IMR-90 (cell line): Measurements from ENCODE around the gene CWC25. TPM values are rescaled to one million over a fixed set of nuclear protein-coding genes. Genes with fewer than 3 reads are reported as not detected.

Experiments used
- ATAC-seq: fragments of 200-7000 bp; cut with Tn5 transposase; 2 replicates; pipeline ENCODE4 v1.9.1; 2020; ENCODE audit warnings: low read depth, mild to moderate bottlenecking, moderate library complexity
- BruUV-seq: library from RNA; stranded (reverse); fragments of 400-500 nt; replicated peaks from 2 replicates; lab custom pipeline; 2021; lab: Mats Ljungman, UMichigan
- CTCF ChIA-PET: fragments of 300-600 bp; formaldehyde crosslinking; extraction: SDS; loops from one replicate; lab custom pipeline; 2021; ENCODE audit warnings: antibody characterized with exemption; lab: Yijun Ruan, JAX
- POLR2A ChIA-PET: fragments of 300-600 bp; sonication (Branson Sonifier 250); formaldehyde crosslinking; loops from one replicate; lab custom pipeline; 2022; ENCODE audit warnings: antibody characterized with exemption; ENCODE audit not compliant: unreplicated experiment; lab: Charles Lee
- DNase-seq: peaks from one replicate; pipeline ENCODE4 v3.0.0; 2013
- H2AFZ ChIP-seq: replicated peaks from 2 replicates; pipeline ENCODE3; 2013; ENCODE audit warnings: low read length, mild to moderate bottlenecking; ENCODE audit not compliant: poor library complexity
- H2AK5ac ChIP-seq: 2 replicates; pipeline ENCODE4 v1.6.1; 2013; ENCODE audit warnings: low read depth, low read length, inconsistent platforms
- H2AK9ac ChIP-seq: replicated peaks from 2 replicates; pipeline ENCODE3; 2013; ENCODE audit warnings: mild to moderate bottlenecking, low read depth, low read length, moderate library complexity; ENCODE audit not compliant: poor library complexity
- H2BK120ac ChIP-seq: 2 replicates; pipeline ENCODE4 v1.6.1; 2013; ENCODE audit warnings: low read depth, low read length, inconsistent platforms
- H2BK15ac ChIP-seq: 3 replicates; pipeline ENCODE4 v1.6.1; 2013; ENCODE audit warnings: low read depth, low read length, inconsistent platforms
- H2BK20ac ChIP-seq: 2 replicates; pipeline ENCODE4 v1.6.1; 2013; ENCODE audit warnings: low read depth, mild to moderate bottlenecking, inconsistent platforms, low read length, moderate library complexity
- H2BK5ac ChIP-seq: 2 replicates; pipeline ENCODE4 v1.6.1; 2013; ENCODE audit warnings: mild to moderate bottlenecking, low read depth, low read length, inconsistent platforms; ENCODE audit not compliant: poor library complexity, severe bottlenecking
- H3K14ac ChIP-seq: replicated peaks from 2 replicates; pipeline ENCODE4 v1.6.1; 2013; ENCODE audit warnings: low read depth, low read length, inconsistent platforms
- H3K18ac ChIP-seq: 2 replicates; pipeline ENCODE4 v1.6.1; 2013; ENCODE audit warnings: low read depth, low read length, control low read depth
- H3K23ac ChIP-seq: 2 replicates; pipeline ENCODE4 v1.6.1; 2013; ENCODE audit warnings: low read depth, low read length, inconsistent platforms
- H3K27ac ChIP-seq: 2 replicates; pipeline ENCODE4 v1.5.1; 2013; ENCODE audit warnings: mild to moderate bottlenecking, control low read depth, low read length; ENCODE audit not compliant: insufficient read depth
- H3K27me3 ChIP-seq: 2 replicates; pipeline ENCODE4 v1.6.1; 2013; ENCODE audit warnings: low read length; ENCODE audit not compliant: control insufficient read depth, insufficient read depth
- H3K36me3 ChIP-seq: 2 replicates; pipeline ENCODE4 v1.6.1; 2013; ENCODE audit warnings: low read length, mixed read lengths; ENCODE audit not compliant: control insufficient read depth, insufficient read depth
- H3K4ac ChIP-seq: 2 replicates; pipeline ENCODE4 v1.6.1; 2013; ENCODE audit warnings: low read depth, low read length, inconsistent platforms
- H3K4me1 ChIP-seq: 2 replicates; pipeline ENCODE4 v1.6.1; 2013; ENCODE audit warnings: low read length, mixed read lengths; ENCODE audit not compliant: control insufficient read depth, insufficient read depth
- H3K4me2 ChIP-seq: 2 replicates; pipeline ENCODE4 v1.6.1; 2013; ENCODE audit warnings: low read depth, mild to moderate bottlenecking, control low read depth, low read length, moderate library complexity
- H3K4me3 ChIP-seq: 2 replicates; pipeline ENCODE4 v1.5.1; 2013; ENCODE audit warnings: low read depth, mild to moderate bottlenecking, control low read depth, low read length, moderate library complexity; ENCODE audit not compliant: insufficient read depth
- H3K56ac ChIP-seq: 2 replicates; pipeline ENCODE4 v1.6.1; 2013; ENCODE audit warnings: low read length, inconsistent platforms; ENCODE audit not compliant: insufficient read depth; ENCODE audit errors: extremely low read depth
- H3K79me1 ChIP-seq, 2 experiments: 2 replicates each; pipeline ENCODE4 v1.6.1; 2013; ENCODE audit warnings: low read length in 2 of 2, inconsistent platforms in 1 of 2, low read depth in 1 of 2
- H3K9ac ChIP-seq: 2 replicates; pipeline ENCODE4 v1.6.1; 2013; ENCODE audit warnings: low read depth, low read length, control low read depth
- H3K9me1 ChIP-seq: 2 replicates; pipeline ENCODE4 v1.6.1; 2013; ENCODE audit warnings: low read length, inconsistent platforms; ENCODE audit not compliant: insufficient read depth
- H3K9me3 ChIP-seq: 2 replicates; pipeline ENCODE4 v1.6.1; 2013; ENCODE audit warnings: low read length; ENCODE audit not compliant: control insufficient read depth, insufficient read depth
- H4K20me1 ChIP-seq: 2 replicates; pipeline ENCODE4 v1.6.1; 2013; ENCODE audit warnings: low read length, inconsistent platforms; ENCODE audit not compliant: insufficient read depth
- H4K5ac ChIP-seq: 2 replicates; pipeline ENCODE4 v1.6.1; 2013; ENCODE audit warnings: mild to moderate bottlenecking, low read depth, low read length, control low read depth
- H4K8ac ChIP-seq, 2 experiments: 2 replicates each; pipeline ENCODE4 v1.6.1; 2013; ENCODE audit warnings: low read depth in 2 of 2, low read length in 2 of 2, control low read depth in 1 of 2, inconsistent platforms in 1 of 2
- H4K91ac ChIP-seq: 2 replicates; pipeline ENCODE4 v1.6.1; 2013; ENCODE audit warnings: low read depth, low read length, inconsistent platforms; ENCODE audit not compliant: insufficient read depth
- BHLHE40 ChIP-seq: fragments of 150-350 bp; IDR thresholded peaks from 2 replicates; pipeline ENCODE4 v1.6.1; 2016; ENCODE audit warnings: mild to moderate bottlenecking, low read depth, low read length
- CEBPB ChIP-seq: IDR thresholded peaks from 2 replicates; pipeline ENCODE4 v1.6.1; 2012; ENCODE audit warnings: low read depth, low read length, improper control_type of control experiment
- CHD1 ChIP-seq: IDR thresholded peaks from 2 replicates; pipeline ENCODE4 v1.6.1; 2012; ENCODE audit warnings: low read depth, low read length, improper control_type of control experiment
- CTCF ChIP-seq: conservative IDR thresholded peaks from 2 replicates; pipeline ENCODE4 v1.5.1; 2012; ENCODE audit warnings: mild to moderate bottlenecking, low read depth, low read length, improper control_type of control experiment
- ELK1 ChIP-seq: fragments of 150-350 bp; IDR thresholded peaks from 2 replicates; pipeline ENCODE4 v1.6.1; 2016; ENCODE audit warnings: low read depth, mild to moderate bottlenecking, low read length, moderate library complexity, borderline replicate concordance
- FOS ChIP-seq: fragments of 150-350 bp; IDR thresholded peaks from 2 replicates; pipeline ENCODE4 v1.6.1; 2016; ENCODE audit warnings: low read depth, low read length
- MAFK ChIP-seq: IDR thresholded peaks from 2 replicates; pipeline ENCODE4 v1.6.1; 2012; ENCODE audit warnings: low read depth, low read length, improper control_type of control experiment
- MAZ ChIP-seq: IDR thresholded peaks from 2 replicates; pipeline ENCODE4 v1.6.1; 2012; ENCODE audit warnings: low read depth, mild to moderate bottlenecking, low read length, improper control_type of control experiment, moderate library complexity, borderline replicate concordance
- MXI1 ChIP-seq: IDR thresholded peaks from 2 replicates; pipeline ENCODE4 v1.6.1; 2012; ENCODE audit warnings: low read depth, mild to moderate bottlenecking, low read length, moderate library complexity, borderline replicate concordance
- NFE2L2 ChIP-seq: fragments of 150-350 bp; IDR thresholded peaks from 2 replicates; pipeline ENCODE4 v1.6.1; 2016; ENCODE audit warnings: low read depth, mild to moderate bottlenecking, low read length
- POLR2A ChIP-seq: IDR thresholded peaks from 2 replicates; pipeline ENCODE4 v1.6.1; 2012; ENCODE audit warnings: mild to moderate bottlenecking, low read depth, low read length
- RAD21 ChIP-seq: IDR thresholded peaks from 2 replicates; pipeline ENCODE4 v1.6.1; 2012; ENCODE audit warnings: low read length, improper control_type of control experiment
- RCOR1 ChIP-seq: IDR thresholded peaks from 2 replicates; pipeline ENCODE4 v1.6.1; 2012; ENCODE audit warnings: mild to moderate bottlenecking, low read length, improper control_type of control experiment; ENCODE audit not compliant: insufficient replicate concordance
- RFX5 ChIP-seq: IDR thresholded peaks from 2 replicates; pipeline ENCODE4 v1.8.0; 2012; ENCODE audit warnings: low read depth, mild to moderate bottlenecking, low read length, moderate library complexity
- SMC3 ChIP-seq: fragments of 150-350 bp; IDR thresholded peaks from 2 replicates; pipeline ENCODE4 v1.6.1; 2016; ENCODE audit warnings: low read depth, mild to moderate bottlenecking, antibody characterized with exemption, low read length, moderate library complexity
- WGBS, 2 experiments: methylation state at CpG; one replicate each; pipeline versions ENCODE4 v1.1.5 to v1.1.7; 2013; ENCODE audit warnings: missing lambda C conversion rate in 2 of 2; ENCODE audit not compliant: insufficient read length in 1 of 2; ENCODE audit errors: extremely low coverage in 2 of 2; 5-methylcytosine and 5-hydroxymethylcytosine counted together
- dilution Hi-C: fragments of 300-500 bp; cut with HindIII; formaldehyde crosslinking; loops from one replicate; pipeline ENCODE4 v1.14.3; 2018; ENCODE audit warnings: low sequenced_read_pairs; ENCODE audit not compliant: unreplicated experiment
- in situ Hi-C: fragments of 300-500 bp; cut with MboI; formaldehyde crosslinking; loops from 3 replicates; pipeline ENCODE4 v1.14.3; 2019; ENCODE audit warnings: low sequenced_read_pairs, inconsistent platforms, mixed read lengths
- intact Hi-C: fragments of 100-400 bp; cut with micrococcal nuclease; formaldehyde crosslinking; loops from 2 replicates; pipeline ENCODE4 v1.10.0; 2022
- polyA plus RNA-seq, 3 experiments: library from polyadenylated mRNA; depleted of rRNA; stranded (reverse); fragments of >200 nt; gene quantifications; 2 replicates each; pipeline ENCODE4 v1.2.3, GENCODE V29; 2012; ENCODE audit warnings: low replicate concordance in 1 of 3
- total RNA-seq: library from RNA; depleted of rRNA; stranded (reverse); fragments of >200 nt; gene quantifications from 2 replicates; pipeline ENCODE4 v1.2.3, GENCODE V29; 2012

CWC25 gene
- total and polyA plus RNA-seq, 2 of the 4 experiments (the other 2 are of a cell fraction): 9.1 to 16.1 TPM

- peak overlapping the region; percentile 8; the same call in 1 of the 2 replicates for H3K27ac ChIP-seq
- H2BK15ac ChIP-seq: no peak overlapping the region
- ATAC-seq (no peak), DNase-seq (no peak)
- no peak overlapping the region for H4K5ac ChIP-seq
- 90% methylated on average over 2 of the region's 9 CpGs; no CpG with 5 or more reads in 1 of the 2 experiments for WGBS, 2 experiments
- H2BK120ac ChIP-seq: no peak overlapping the region
- no peak overlapping the region for H4K8ac ChIP-seq
- ChIA-PET POLR2A (interaction anchor here (0.7 kb wide), 1 partner anchor 13 kb away, joined by 4 read pairs; no protein-coding TSS in a partner anchor), CTCF (interaction anchor here (0.5 kb wide), 1 partner anchor 362 kb away, joined by 3 read pairs; no protein-coding TSS in a partner anchor)
- intact Hi-C loops: loop anchor here (5.0 kb wide), 1 partner anchor 121 kb away; the partner anchor contains the start of gene PSMB3
- H3K79me1 ChIP-seq: peaks cover 0 to 61% of the 10 kb centered on the region in 2 experiments; a peak in 2 of 4 replicates
- H2AK5ac ChIP-seq: peak overlapping the region; percentile 87
- H3K9me1 ChIP-seq: peaks cover 36% of the 10 kb centered on the region
- peak overlapping the region; percentile 96; the same call in 1 of the 2 replicates for H3K4ac ChIP-seq
- H3K9ac ChIP-seq: peak overlapping the region; percentile 93; the same call in 1 of the 2 replicates
- dilution Hi-C loops: no loop called here
- peak overlapping the region; percentile 92 for H3K4me2 ChIP-seq
- H2BK5ac ChIP-seq: peak overlapping the region; percentile 9
- H3K23ac ChIP-seq: peak overlapping the region; percentile 77
- H3K9me3 ChIP-seq: no peaks in the 10 kb centered on the region
- no TSS peak for BruUV-seq
- peak overlapping the region; percentile 99 for H2AK9ac ChIP-seq
- H3K14ac ChIP-seq: peak overlapping the region; percentile 57; the same call in 1 of the 2 replicates
- no peak overlapping the region for H3K56ac ChIP-seq
- no peak overlapping the region for H3K18ac ChIP-seq
- peak overlapping the region; percentile 5; the same call in 1 of the 2 replicates for H3K4me3 ChIP-seq
- H3K36me3 ChIP-seq: peaks cover 36% of the 10 kb centered on the region
- peaks cover 49% of the 10 kb centered on the region for H3K4me1 ChIP-seq
- H3K27me3 ChIP-seq: no peaks in the 10 kb centered on the region
- H4K91ac ChIP-seq: no peak overlapping the region
- in situ Hi-C loops: no loop called here
- H2AFZ ChIP-seq: no peak overlapping the region
- no peak overlapping the region for H2BK20ac ChIP-seq
- peaks cover 73% of the 10 kb centered on the region for H4K20me1 ChIP-seq
- TF ChIP-seq CEBPB: no peak
- no peak for TF ChIP-seq POLR2A
- TF ChIP-seq NFE2L2: no peak
- no peak for TF ChIP-seq MAZ
- no peak for TF ChIP-seq RAD21
- no peak for TF ChIP-seq BHLHE40
- no peak for TF ChIP-seq ELK1
- TF ChIP-seq RCOR1: no peak
- TF ChIP-seq MXI1: no peak
- no peak for TF ChIP-seq RFX5
- no peak for TF ChIP-seq CHD1
- no peak for TF ChIP-seq CTCF
- no peak for TF ChIP-seq FOS
- no peak for TF ChIP-seq SMC3
- TF ChIP-seq MAFK: no peak
These were observed 47.7 kb upstream of the CWC25 start for GRCh38 chr17:38872671-38873385.
